NCI-H1105 (cell line): ENCODE measurements around the gene LBR.
"Not testable (repeated sequence)": the region's sequence is repeated elsewhere in the genome, so short reads cannot be mapped to it uniquely, and the experiment has no call there.

Source experiments
- DNase-seq: peaks from one replicate; lab custom pipeline; 2025; lab: John Stamatoyannopoulos, UW

LBR gene

DNA sequence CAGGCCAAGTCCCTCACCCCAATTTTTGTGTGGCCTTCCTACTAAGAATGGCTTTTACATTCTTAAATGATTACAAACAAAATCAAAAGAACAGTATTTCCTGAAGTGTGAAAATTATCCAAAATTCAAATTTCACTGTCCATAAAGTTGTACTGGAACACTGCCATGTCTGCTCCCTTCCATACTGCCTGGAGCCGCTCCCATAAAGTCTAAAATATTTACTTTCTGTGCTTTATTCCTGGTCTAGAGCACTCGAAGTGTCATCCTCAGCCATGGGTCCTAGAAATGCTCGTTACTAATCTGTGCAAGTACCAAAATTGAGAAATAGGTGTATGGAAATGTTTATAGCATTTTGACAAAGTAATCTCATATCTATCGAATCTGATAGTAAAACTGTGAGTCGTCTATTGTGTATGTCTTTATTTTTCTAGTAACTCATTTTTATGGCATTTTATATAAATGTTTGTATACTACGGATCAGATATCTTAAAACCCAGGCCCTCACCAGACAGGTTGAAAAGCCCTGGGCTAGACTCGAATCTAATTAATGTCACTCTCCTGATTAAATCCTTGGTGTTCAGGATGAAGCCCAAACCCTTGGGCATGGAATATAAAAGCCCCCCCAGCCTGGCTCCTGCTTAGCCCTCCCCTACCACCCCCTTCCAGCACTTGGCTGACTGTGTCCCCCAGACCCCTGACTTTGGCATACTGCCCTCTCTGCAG, 4.9 kb downstream of the LBR start:
- DNase-seq = no peak

DNA sequence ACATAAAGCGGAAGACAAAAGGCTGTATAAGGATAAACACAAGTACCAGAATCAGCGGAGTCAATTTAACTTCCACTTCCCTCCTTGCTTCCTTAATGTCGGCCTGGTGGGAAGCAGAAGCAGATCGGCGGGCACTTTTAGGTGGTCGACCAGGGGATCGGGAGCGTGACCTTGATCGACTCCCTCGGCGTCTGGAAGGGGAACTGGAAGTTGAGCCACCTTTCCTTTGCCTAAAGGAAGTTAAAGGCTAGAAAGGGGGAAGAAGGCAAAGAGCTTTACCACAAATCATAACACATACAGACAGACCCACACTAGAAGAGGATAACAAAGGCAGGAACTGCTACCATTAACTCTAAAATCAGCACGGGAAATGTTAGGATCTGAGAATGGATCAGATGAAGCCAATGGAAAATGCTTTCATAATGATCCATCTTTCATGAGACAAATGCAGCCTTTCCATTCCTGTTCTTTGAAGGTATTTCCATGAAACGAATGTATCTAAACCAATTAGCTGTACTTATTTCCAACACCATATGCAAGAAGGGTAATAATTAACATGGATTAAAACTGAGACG, 5.7 kb downstream of the LBR start:
- no peak for DNase-seq

DNA sequence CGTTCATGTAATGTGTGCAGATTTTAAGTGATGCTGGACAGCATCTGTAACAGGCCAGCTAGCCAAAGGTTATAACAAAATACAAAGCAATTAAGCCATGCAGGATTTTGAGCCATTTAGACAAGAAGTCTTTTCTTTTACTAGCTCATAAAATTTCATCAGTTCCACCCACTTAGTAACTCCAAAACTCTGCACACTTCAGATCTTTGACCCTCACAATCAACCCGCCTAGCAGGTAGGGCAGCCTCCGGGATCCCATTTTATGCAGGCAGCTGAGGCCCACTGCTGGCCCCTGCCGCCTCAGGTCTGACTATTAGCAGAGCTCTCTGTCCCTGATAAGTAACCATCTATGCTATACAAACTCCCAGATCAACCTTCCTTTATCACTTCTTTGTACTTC, 9.2 kb downstream of the LBR start:
- no peak for DNase-seq

GRCh38 chr1:225418059-225418458, 9.8 kb downstream of the LBR start:
- DNase-seq = peak; percentile 10

DNA sequence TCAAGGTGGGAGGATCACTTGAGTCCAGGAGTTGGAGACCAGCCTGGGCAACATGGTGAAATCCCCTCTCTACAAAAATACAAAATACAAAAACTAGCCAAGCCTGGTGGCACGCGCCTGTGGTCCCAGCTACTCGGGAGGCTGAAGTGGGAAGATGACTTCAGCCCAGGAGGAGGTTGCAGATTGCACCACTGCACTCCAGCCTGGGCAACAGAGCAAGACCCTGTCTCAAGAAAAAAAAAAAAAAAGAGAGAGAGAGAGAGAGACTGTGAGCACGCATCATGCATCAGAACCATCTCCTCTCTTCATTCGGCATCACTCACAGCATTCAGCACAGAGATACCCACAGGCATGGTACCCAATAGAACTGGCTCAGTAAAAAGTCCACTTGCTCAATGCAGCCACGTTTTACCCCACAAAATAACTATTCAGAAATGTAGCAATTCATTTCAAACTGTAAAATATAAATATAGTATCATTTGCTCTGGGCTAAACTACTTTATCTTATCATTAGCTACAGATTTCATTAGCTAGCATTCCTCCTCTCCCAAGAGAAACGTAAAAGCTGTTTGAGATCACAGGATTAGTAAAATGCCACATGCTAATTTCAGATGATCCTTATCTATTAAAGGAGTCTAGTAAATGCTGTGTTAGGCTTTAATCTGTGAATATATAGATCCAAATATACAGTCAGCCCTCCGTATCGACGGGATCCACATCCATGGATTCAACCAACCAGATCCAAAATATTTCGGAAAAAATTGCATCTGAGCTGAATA, 11.7 kb downstream of the LBR start:
- DNase-seq = no peak

DNA sequence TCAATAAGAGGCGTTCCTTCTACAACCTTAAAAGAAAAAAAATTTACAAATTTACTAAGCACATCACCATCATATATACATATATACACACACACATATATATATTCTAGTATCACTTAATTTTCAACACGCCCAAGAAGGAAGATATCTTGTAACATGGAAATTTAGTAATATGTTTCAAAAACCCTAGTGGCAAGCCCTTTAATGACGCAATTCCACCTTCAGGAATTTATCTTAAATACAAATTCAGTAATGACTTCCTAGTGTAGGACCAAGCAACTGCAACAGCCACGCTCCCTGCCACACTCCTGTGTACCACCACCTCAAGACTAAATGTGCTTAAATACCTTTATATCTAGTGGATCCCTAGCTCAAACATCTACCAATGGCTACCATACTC, 12.5 kb downstream of the LBR start:
- DNase-seq = no peak

- no peak for DNase-seq
Observed at GRCh38 chr1:225413708-225414375, 14.0 kb downstream of the LBR start.

DNA sequence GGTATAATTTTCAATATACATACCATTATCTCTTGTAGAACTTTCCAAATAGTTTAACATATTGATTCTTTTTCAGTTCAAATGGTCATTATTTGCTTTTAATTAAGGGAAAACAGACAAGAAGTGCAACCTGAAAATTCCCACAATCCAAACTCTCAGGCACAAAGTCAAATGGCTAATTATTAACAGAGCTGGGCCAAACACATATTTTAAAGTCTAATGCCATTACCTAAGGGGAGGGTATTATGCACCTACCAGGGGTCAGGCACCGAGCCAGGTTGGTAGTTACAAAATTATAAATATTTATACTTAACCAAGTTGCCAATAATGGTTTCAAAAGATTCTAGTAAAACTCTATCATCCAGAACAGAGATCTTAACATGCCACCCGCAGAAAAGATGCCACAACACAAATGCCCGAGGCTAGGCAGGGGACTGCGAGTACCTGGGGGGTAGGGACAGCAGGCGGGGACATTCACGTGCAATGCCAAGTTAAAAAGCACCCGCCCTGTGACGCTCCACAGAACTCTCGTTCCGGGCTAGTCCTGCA, 15.0 kb downstream of the LBR start:
- DNase-seq = no peak

DNA sequence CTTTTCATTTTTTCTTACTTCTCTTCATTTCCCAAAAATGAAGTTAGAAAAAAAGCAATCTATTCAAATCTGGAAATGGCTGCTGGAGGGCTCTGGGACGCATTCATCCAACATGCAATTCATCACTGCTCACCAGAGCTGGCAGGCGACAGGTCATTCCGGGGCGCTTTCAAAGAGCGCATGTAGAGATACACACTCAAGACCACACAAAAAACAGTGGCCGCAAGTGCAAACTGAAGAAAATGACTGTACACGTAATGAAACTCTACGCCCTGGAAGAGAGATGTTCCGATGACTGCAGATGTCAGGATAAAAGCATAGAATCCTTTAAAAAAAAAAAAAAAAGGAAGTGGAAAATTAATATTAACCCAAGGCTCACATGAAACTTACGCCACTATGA, 15.5 kb downstream of the LBR start:
- no peak for DNase-seq

GRCh38 chr1:225410036-225410435, 17.8 kb downstream of the LBR start:
- no peak for DNase-seq

- peak; percentile 6 for DNase-seq
Observed at GRCh38 chr1:225409051-225409450, 18.8 kb downstream of the LBR start.

GRCh38 chr1:225408249-225408648, 19.6 kb downstream of the LBR start:
- no peak for DNase-seq

GRCh38 chr1:225407755-225408154, 20.1 kb downstream of the LBR start:
- no peak for DNase-seq

GRCh38 chr1:225406976-225407725, 20.7 kb downstream of the LBR start:
- DNase-seq = no peak

DNA sequence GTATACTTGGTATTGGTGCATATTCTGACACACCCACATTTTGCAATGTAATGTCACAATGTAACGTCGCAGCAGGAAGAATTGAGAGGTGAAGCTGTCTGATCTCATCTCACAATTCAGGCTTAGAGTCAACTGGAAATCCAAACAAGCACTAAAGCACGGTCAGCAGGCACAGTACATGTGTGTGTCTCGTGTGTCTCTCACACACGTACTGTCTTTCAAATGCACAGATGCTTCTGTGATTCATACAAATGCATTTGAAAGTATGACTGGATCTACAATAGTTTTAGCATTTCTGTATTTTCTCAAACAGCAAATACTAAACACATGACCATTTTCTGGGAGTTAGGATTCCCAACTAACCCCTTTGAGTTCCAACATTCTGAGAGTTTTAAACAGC, 26.9 kb downstream of the LBR start:
- DNase-seq = no peak

GRCh38 chr1:225396357-225396756, 31.5 kb downstream of the LBR start:
- no peak for DNase-seq

- DNase-seq = no peak
Observed at GRCh38 chr1:225389843-225390242, 38.0 kb downstream of the LBR start.

DNA sequence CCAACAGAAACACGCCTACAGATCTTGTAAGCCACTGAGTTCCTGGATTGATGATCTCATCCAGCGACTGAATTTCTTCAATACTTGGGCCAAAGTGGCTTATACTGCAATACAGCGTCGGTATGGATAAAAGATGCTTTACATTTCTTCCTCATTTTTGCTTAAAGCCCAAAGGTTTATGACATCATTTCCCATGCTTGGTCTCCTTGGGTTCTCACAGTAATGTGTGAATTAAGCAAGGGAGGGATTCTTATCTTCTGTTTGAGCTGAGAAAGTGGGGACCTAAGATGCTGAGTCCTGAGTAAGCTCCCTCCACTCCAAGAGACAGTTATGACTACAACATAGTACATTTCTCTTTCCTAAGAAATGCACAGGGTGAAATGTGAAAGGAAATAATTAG, 39.5 kb downstream of the LBR start:
- DNase-seq = no peak

DNA sequence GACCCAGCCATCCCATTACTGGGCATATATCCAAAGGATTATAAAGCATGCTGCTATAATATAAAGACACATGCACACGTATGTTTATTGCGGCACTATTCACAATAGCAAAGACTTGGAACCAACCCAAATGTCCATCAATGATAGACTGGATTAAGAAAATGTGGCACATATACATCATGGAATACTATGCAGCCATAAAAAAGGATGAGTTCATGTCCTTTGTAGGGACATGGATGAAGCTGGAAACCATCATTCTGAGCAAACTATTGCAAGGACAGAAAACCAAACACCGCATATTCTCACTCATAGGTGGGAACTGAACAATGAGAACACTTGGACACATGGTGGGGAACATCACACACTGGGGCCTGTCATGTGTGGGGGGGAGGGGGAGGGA, 41.0 kb downstream of the LBR start:
- not testable (repeated sequence) for DNase-seq

GRCh38 chr1:225380691-225381090, 47.1 kb downstream of the LBR start:
- no peak for DNase-seq

GRCh38 chr1:225378880-225379279, 49.0 kb downstream of the LBR start:
- DNase-seq = no peak

- DNase-seq = no peak
Observed at GRCh38 chr1:225374996-225375395, 52.8 kb downstream of the LBR start.
